Stimulated activated CD4-positive, alpha-beta T cell treated with anti-CD3 and anti-CD28 coated beads, Interleukin-15, amount 100 ng/mL, for 48 hours (primary cell): ENCODE measurements around the gene TEX54.

Experiments used
- DNase-seq, 2 donors: peaks; one replicate each; pipeline ENCODE4 v3.0.0-alpha.2; 2020; ENCODE audit warnings: low read depth in 2 of 2

The TEX54 gene

GRCh38 chr11:62788991-62789390 is 43.6 kb downstream of the TEX54 start:
- no peak for DNase-seq

- peak; percentile 98 for DNase-seq
These were observed 45.5 kb downstream of the TEX54 start, which contains the start of gene TMEM179B for GRCh38 chr11:62787005-62787759. Gene TMEM179B (plus strand): TSS chr11:62787402. CDS start chr11:62787432, 30 bp downstream.

GRCh38 chr11:62786318-62787004 is 46.2 kb downstream of the TEX54 start:
- peak; percentile 72 to 81 for DNase-seq

GRCh38 chr11:62782753-62783152 is 49.9 kb downstream of the TEX54 start:
- DNase-seq = no peak
